Germinal center (tissue), 1 donor: ENCODE results near the gene IL5.
A peak's percentile ranks its signal among the peaks of the same experiment; 100 is the strongest.
"Not testable (repeated sequence)": the region's sequence is repeated elsewhere in the genome, so short reads cannot be mapped to it uniquely, and the experiment has no call there.

ENCODE experiments used
- DNase-seq: peaks from one replicate; pipeline ENCODE4 v3.0.0; 2012; ENCODE audit warnings: mixed read lengths, low spot score

The IL5 gene

GRCh38 chr5:132528866-132529634 lies 14.3 kb downstream of the IL5 start:
- DNase-seq, result peak; percentile 8

GRCh38 chr5:132528021-132528420 lies 15.3 kb downstream of the IL5 start:
- DNase-seq, result no peak

- peak; percentile 3 for DNase-seq
These were observed 16.3 kb downstream of the IL5 start for GRCh38 chr5:132526974-132527564.

- peak; percentile 61 for DNase-seq
These were observed 16.9 kb downstream of the IL5 start for GRCh38 chr5:132526290-132526973.

GRCh38 chr5:132525299-132525724 lies 18.0 kb downstream of the IL5 start:
- DNase-seq, result peak; percentile 17

GRCh38 chr5:132524877-132525276 lies 18.4 kb downstream of the IL5 start:
- not testable (repeated sequence) for DNase-seq

GRCh38 chr5:132522067-132522466 lies 21.3 kb downstream of the IL5 start:
- DNase-seq, result not testable (repeated sequence)

GRCh38 chr5:132513618-132514336 lies 29.5 kb downstream of the IL5 start:
- not testable (repeated sequence) for DNase-seq

GRCh38 chr5:132510076-132510475 lies 33.2 kb downstream of the IL5 start:
- no peak for DNase-seq

GRCh38 chr5:132506094-132506692 lies 37.1 kb downstream of the IL5 start:
- no peak for DNase-seq

- no peak for DNase-seq
These were observed 37.7 kb downstream of the IL5 start for GRCh38 chr5:132505641-132506040.

- no peak for DNase-seq
These were observed 38.6 kb downstream of the IL5 start for GRCh38 chr5:132504746-132505145.

GRCh38 chr5:132503244-132503643 lies 40.1 kb downstream of the IL5 start:
- DNase-seq, result no peak

GRCh38 chr5:132501961-132502931 lies 41.1 kb downstream of the IL5 start:
- no peak for DNase-seq

GRCh38 chr5:132501629-132501956 lies 41.7 kb downstream of the IL5 start:
- no peak for DNase-seq

- DNase-seq, result peak; percentile 75
These were observed 42.2 kb downstream of the IL5 start for GRCh38 chr5:132500931-132501628.

GRCh38 chr5:132500244-132500930 lies 42.9 kb downstream of the IL5 start:
- DNase-seq, result no peak

GRCh38 chr5:132499440-132500243 lies 43.7 kb downstream of the IL5 start:
- no peak for DNase-seq
